Measurements from ENCODE around the gene VSIG2.

Gene VSIG2

GRCh38 chr11:124736736-124737135 lies 15.3 kb downstream of the VSIG2 start:
- no peak for TF ChIP-seq CTCF (IDR thresholded peaks at IDR 0.05; ENCODE audit: control insufficient read depth, extremely low read depth, insufficient read depth)
- H3K4me3 ChIP-seq (ENCODE audit: low read depth, low read length) = no peak overlapping the region
- no peak for DNase-seq (ENCODE audit: low read depth)

GRCh38 chr11:124732230-124732629 lies 19.8 kb downstream of the VSIG2 start:
- DNase-seq (ENCODE audit: low read depth) = no peak
- no peak overlapping the region for H3K4me3 ChIP-seq (ENCODE audit: low read depth, low read length)
- no peak for TF ChIP-seq CTCF (IDR thresholded peaks at IDR 0.05; ENCODE audit: control insufficient read depth, extremely low read depth, insufficient read depth)

- TF ChIP-seq CTCF (IDR thresholded peaks at IDR 0.05; ENCODE audit: control insufficient read depth, extremely low read depth, insufficient read depth) = no peak
- no peak for DNase-seq (ENCODE audit: low read depth)
- no peak overlapping the region for H3K4me3 ChIP-seq (ENCODE audit: low read depth, low read length)
Measured at GRCh38 chr11:124729571-124729970, 22.5 kb downstream of the VSIG2 start.

- no peak for TF ChIP-seq CTCF (IDR thresholded peaks at IDR 0.05; ENCODE audit: control insufficient read depth, extremely low read depth, insufficient read depth)
- DNase-seq (ENCODE audit: low read depth) = no peak
- H3K4me3 ChIP-seq (ENCODE audit: low read depth, low read length) = no peak overlapping the region
Measured at GRCh38 chr11:124728134-124728533, 23.9 kb downstream of the VSIG2 start.

- H3K4me3 ChIP-seq (ENCODE audit: low read depth, low read length) = no peak overlapping the region
- TF ChIP-seq CTCF (IDR thresholded peaks at IDR 0.05; ENCODE audit: control insufficient read depth, extremely low read depth, insufficient read depth) = no peak
- no peak for DNase-seq (ENCODE audit: low read depth)
Measured at GRCh38 chr11:124727474-124727873, 24.6 kb downstream of the VSIG2 start.

- no peak for TF ChIP-seq CTCF (IDR thresholded peaks at IDR 0.05; ENCODE audit: control insufficient read depth, extremely low read depth, insufficient read depth)
- no peak overlapping the region for H3K4me3 ChIP-seq (ENCODE audit: low read depth, low read length)
- no peak for DNase-seq (ENCODE audit: low read depth)
Measured at GRCh38 chr11:124725719-124726105, 26.3 kb downstream of the VSIG2 start.

- no peak for TF ChIP-seq CTCF (IDR thresholded peaks at IDR 0.05; ENCODE audit: control insufficient read depth, extremely low read depth, insufficient read depth)
- H3K4me3 ChIP-seq (ENCODE audit: low read depth, low read length) = no peak overlapping the region
- no peak for DNase-seq (ENCODE audit: low read depth)
Measured at GRCh38 chr11:124724979-124725718, 26.9 kb downstream of the VSIG2 start.

Measured in LNCaP clone FGC (cell line).